Ureter (tissue), 1 donor: Measurements from ENCODE around the gene TXK. TPM values are rescaled to one million over a fixed set of nuclear protein-coding genes. Genes with fewer than 3 reads are reported as not detected.
"Not testable (repeated sequence)": the region's sequence is repeated elsewhere in the genome, so short reads cannot be mapped to it uniquely, and the experiment has no call there.

Experiments used
- DNase-seq: peaks from one replicate; pipeline ENCODE4 v3.0.0-alpha.2; 2020; ENCODE audit warnings: low spot score
- total RNA-seq: library from RNA; stranded (reverse); gene quantifications from one replicate; pipeline ENCODE4 v1.2.4, GENCODE V29; 2023
- donor health status: DM: yes; HTN: yes; CAD: no.

The TXK gene
- 7.8 TPM for total RNA-seq

GRCh38 chr4:48134081-48134480 is at the start of gene TXK:
Gene TXK, minus strand, starts transcription at chr4:48134250. Its CDS starts 80 bp downstream, at chr4:48134170.
- DNase-seq: no peak

GRCh38 chr4:48180234-48180633 is 46.2 kb upstream of the TXK start:
- DNase-seq: no peak

- no peak for DNase-seq
These were observed 44.9 kb upstream of the TXK start for GRCh38 chr4:48178931-48179330.

- DNase-seq: no peak
These were observed 41.8 kb upstream of the TXK start for GRCh38 chr4:48175806-48176205.

- no peak for DNase-seq
These were observed 41.3 kb upstream of the TXK start for GRCh38 chr4:48175328-48175727.

GRCh38 chr4:48173056-48173991 is 39.3 kb upstream of the TXK start:
- no peak for DNase-seq

GRCh38 chr4:48172651-48173050 is 38.6 kb upstream of the TXK start:
- no peak for DNase-seq

GRCh38 chr4:48169636-48170035 is 35.6 kb upstream of the TXK start:
- no peak for DNase-seq

- DNase-seq: no peak
These were observed 33.7 kb upstream of the TXK start for GRCh38 chr4:48167538-48168263.

GRCh38 chr4:48164561-48164960 is 30.5 kb upstream of the TXK start:
- DNase-seq: not testable (repeated sequence)

GRCh38 chr4:48163746-48164145 is 29.7 kb upstream of the TXK start:
- DNase-seq: no peak

- DNase-seq: no peak
These were observed 28.1 kb upstream of the TXK start for GRCh38 chr4:48162162-48162561.

GRCh38 chr4:48157271-48157670 is 23.2 kb upstream of the TXK start:
- DNase-seq: no peak

GRCh38 chr4:48156423-48156822 is 22.4 kb upstream of the TXK start:
- DNase-seq: no peak

- DNase-seq: no peak
These were observed 19.9 kb upstream of the TXK start for GRCh38 chr4:48153791-48154550.

GRCh38 chr4:48152259-48152658 is 18.2 kb upstream of the TXK start:
- DNase-seq: no peak

- DNase-seq: no peak
These were observed 15.8 kb upstream of the TXK start for GRCh38 chr4:48149827-48150370.

- DNase-seq: no peak
These were observed 13.6 kb upstream of the TXK start for GRCh38 chr4:48147621-48148020.

- no peak for DNase-seq
These were observed 7.0 kb upstream of the TXK start for GRCh38 chr4:48141048-48141447.

- no peak for DNase-seq
These were observed 5.6 kb upstream of the TXK start for GRCh38 chr4:48139691-48140090.

- DNase-seq: no peak
These were observed 4.9 kb upstream of the TXK start for GRCh38 chr4:48138936-48139335.

GRCh38 chr4:48138511-48138910 is 4.5 kb upstream of the TXK start:
- no peak for DNase-seq
